Thymus (tissue), 11 donors: ENCODE measurements around the gene SLITRK6. TPM values are rescaled to one million over a fixed set of nuclear protein-coding genes. Genes with fewer than 3 reads are reported as not detected.
A peak's percentile ranks its signal among the peaks of the same experiment; 100 is the strongest.

Source experiments
- DNase-seq, 9 donors: peaks; one replicate each; pipeline ENCODE4 v3.0.0-alpha.2; 2013; ENCODE audit warnings: low spot score in 9 of 9, low read depth in 6 of 9, missing footprints in 1 of 9
- H3K27ac ChIP-seq, 2 donors: one replicate each; pipeline ENCODE4 v1.5.1; 2013; ENCODE audit warnings: control low read depth in 1 of 2, low read depth in 1 of 2, low read length in 1 of 2, mild to moderate bottlenecking in 1 of 2, moderate library complexity in 1 of 2
- H3K27me3 ChIP-seq, 2 donors: one replicate each; pipeline ENCODE4 v1.5.1; 2013; ENCODE audit warnings: low read length in 1 of 2; ENCODE audit not compliant: control insufficient read depth in 2 of 2, insufficient read depth in 1 of 2
- H3K36me3 ChIP-seq, 2 donors: one replicate each; pipeline ENCODE4 v1.5.1; 2013; ENCODE audit warnings: low read length in 1 of 2, mild to moderate bottlenecking in 1 of 2, moderate library complexity in 1 of 2; ENCODE audit not compliant: control insufficient read depth in 2 of 2, insufficient read depth in 2 of 2
- H3K4me1 ChIP-seq, 2 donors: one replicate each; pipeline ENCODE4 v1.5.1; 2013; ENCODE audit warnings: low read length in 2 of 2; ENCODE audit not compliant: control insufficient read depth in 2 of 2, insufficient read depth in 2 of 2
- H3K4me3 ChIP-seq, 2 donors: one replicate each; pipeline ENCODE4 v1.5.1; 2013; ENCODE audit warnings: low read length in 2 of 2, control low read depth in 1 of 2, mild to moderate bottlenecking in 1 of 2
- H3K9me3 ChIP-seq, 2 donors: one replicate each; pipeline ENCODE4 v1.5.1; 2013; ENCODE audit warnings: low read length in 1 of 2, mild to moderate bottlenecking in 1 of 2; ENCODE audit not compliant: control insufficient read depth in 2 of 2, insufficient read depth in 1 of 2
- WGBS: extraction: QIAGEN DNeasy Blood & Tissue Kit; methylation state at CpG from one replicate; pipeline ENCODE4 v1.1.7; 2013; 5-methylcytosine and 5-hydroxymethylcytosine counted together
- polyA plus RNA-seq: library from polyadenylated mRNA; stranded (reverse); fragments of 200-250 nt; gene quantifications from one replicate; pipeline ENCODE4 v1.2.3, GENCODE V29; 2013
- total RNA-seq: library from RNA; stranded (reverse); fragments of 120-200 nt; gene quantifications from one replicate; pipeline ENCODE4 v1.2.4, GENCODE V29; 2013
- donor health status: healthy.

SLITRK6 gene
- total and polyA plus RNA-seq, 2 donors = 0.11 to 1.2 TPM

DNA sequence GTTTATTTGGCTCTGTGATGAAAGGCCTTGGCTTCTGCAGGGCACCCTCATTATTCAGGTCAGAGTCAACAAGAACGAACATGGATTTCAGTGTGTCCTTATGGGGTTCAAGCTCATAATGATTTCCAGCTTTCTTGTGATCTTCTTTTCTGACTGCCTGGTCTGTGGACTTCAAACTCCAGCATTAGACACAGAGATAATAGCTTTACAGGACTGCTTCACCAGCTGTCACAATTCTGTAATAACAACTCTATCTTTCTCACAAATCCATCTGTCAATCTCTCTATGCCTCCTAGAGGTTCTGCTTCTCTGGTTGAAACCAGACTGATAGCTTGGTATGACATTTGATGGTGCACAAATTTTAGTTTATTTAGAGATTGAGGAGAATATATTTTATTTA is 13.1 kb upstream of the SLITRK6 start:
- H3K27ac ChIP-seq = no peak overlapping the region
- H3K9me3 ChIP-seq = no peaks in the 10 kb centered on the region
- no peaks in the 10 kb centered on the region for H3K36me3 ChIP-seq
- H3K4me3 ChIP-seq = no peak overlapping the region
- no peak for DNase-seq
- no peaks in the 10 kb centered on the region for H3K4me1 ChIP-seq
- no peaks in the 10 kb centered on the region for H3K27me3 ChIP-seq
- 93% methylated on average over 1 of the region's 1 CpG for WGBS

DNA sequence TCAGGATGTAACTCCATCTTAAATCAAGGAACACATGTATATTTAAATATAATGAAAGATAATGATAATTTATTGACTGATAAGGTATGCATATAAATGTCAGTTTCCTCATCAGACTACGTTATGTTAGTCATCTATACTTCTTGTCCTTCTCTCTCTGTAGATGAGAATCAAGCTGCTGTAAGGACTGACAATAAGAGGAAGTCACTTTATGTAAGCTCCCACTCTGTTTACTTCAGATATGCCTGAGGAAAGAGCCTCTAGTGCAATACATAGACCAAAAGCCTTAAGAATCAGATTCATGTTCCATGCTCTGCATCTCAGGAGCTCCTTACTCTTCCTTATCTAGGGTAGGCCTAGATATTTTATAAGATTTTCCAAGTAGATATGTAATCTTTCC is 9.6 kb upstream of the SLITRK6 start:
- Histone ChIP-seq H3K36me3 (no peaks in the 10 kb centered on the region), H3K4me3 (no peak overlapping the region), H3K9me3 (no peaks in the 10 kb centered on the region), H3K27ac (no peak overlapping the region), H3K27me3 (no peaks in the 10 kb centered on the region), H3K4me1 (no peaks in the 10 kb centered on the region)
- DNase-seq = no peak
- WGBS = 52% methylated on average over 1 of the region's 1 CpG

DNA sequence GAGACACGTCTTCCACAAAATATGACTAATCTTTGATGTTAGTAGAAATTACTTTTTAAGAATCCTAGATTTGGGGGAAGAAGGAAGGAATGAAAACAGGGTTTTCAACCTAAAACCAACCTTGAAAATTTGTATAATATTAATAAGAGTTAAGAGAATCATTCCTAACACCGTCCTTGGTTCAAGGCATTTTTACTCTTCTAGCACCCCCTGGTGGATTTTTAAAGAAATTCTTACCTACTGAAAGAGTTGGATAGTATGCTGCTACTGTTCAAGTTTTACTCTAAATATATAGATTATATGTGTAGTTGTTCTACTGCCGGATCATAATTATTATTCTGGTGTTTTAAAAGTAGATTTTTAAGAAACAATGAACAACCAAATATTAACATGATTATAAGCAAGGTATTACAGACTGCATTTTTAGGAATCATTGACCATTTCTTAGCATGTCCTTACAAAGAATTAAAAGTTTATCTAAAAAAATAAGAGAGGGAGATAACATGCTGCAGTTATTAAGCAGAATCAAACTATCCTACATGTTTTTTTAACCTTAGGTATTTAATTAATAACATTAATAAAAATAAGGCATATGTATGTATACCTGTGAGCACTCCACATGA is 7.4 kb upstream of the SLITRK6 start:
- WGBS = 43% methylated on average over 3 of the region's 3 CpGs
- Histone ChIP-seq H3K27me3 (no peaks in the 10 kb centered on the region), H3K36me3 (no peaks in the 10 kb centered on the region), H3K9me3 (no peaks in the 10 kb centered on the region), H3K4me1 (no peaks in the 10 kb centered on the region), H3K27ac (no peak overlapping the region), H3K4me3 (no peak overlapping the region)
- DNase-seq = peak in 8 of 9 donors; percentile 5 to 56 (median 19)

DNA sequence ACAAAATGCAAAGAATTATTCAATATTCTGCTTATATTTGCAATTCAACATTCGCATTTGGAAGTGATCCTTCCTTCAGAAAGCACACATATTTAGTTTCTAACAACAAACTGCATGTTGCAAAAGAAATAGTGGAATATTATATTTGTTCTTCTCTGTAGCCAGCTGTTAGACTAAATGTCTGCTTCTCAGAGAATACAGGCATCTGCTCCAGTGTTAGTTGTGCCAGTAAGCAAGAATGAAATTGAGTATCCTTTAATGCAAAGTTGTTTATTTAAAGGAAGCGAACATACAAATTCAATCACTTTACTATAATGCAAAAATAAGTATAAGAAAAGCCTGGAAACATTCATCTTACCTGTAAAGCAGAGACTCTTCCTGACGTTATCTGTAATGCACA is 663 bp downstream of the SLITRK6 start:
- no peak overlapping the region for H3K4me3 ChIP-seq
- no peaks in the 10 kb centered on the region for H3K4me1 ChIP-seq
- H3K27ac ChIP-seq = no peak overlapping the region
- WGBS = 92% methylated on average over 3 of the region's 3 CpGs
- H3K27me3 ChIP-seq = no peaks in the 10 kb centered on the region
- no peaks in the 10 kb centered on the region for H3K36me3 ChIP-seq
- DNase-seq = no peak
- H3K9me3 ChIP-seq = no peaks in the 10 kb centered on the region

DNA sequence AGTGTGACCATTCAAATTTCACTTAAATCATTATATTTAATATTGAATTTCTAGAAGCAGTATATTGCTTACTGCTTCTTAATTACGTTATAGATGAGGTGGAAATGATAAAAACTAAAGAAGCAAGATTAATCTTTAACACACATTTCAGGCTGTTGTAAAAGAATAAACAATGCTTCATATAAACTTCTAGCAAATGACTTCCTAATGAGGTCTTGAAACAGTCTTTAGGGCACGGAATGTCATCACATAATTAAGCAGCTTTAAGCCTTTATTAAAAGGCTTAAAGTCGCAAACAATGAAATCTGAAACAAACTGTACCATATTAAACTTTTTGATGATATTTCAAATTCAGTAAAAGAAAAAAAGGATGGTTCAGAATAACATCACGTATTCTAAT is 1.9 kb downstream of the SLITRK6 start:
- Histone ChIP-seq H3K4me3 (no peak overlapping the region), H3K36me3 (no peaks in the 10 kb centered on the region), H3K9me3 (no peaks in the 10 kb centered on the region), H3K27me3 (no peaks in the 10 kb centered on the region), H3K4me1 (no peaks in the 10 kb centered on the region), H3K27ac (no peak overlapping the region)
- no peak for DNase-seq
- WGBS = 94% methylated on average over 4 of the region's 4 CpGs

DNA sequence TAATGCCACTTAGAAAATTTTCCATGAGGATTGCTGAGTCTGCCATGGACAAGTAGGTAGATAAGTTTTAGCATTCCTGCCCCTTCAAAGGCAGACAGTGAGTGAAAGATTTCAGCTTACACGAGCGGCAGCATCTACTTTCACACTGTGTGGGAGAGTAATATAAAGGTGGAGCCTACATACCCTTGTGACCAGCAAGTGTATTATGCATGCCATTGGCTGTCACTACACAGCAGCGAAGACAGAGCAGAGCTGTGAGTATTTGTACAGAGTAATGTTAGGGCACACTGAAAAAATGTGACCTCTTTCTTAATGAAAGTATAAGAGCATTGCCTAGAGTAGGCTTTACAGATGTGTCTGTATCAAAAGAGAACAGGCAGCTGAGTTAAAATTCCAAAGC is 14.0 kb downstream of the SLITRK6 start:
- 93% methylated on average over 3 of the region's 3 CpGs for WGBS
- Histone ChIP-seq H3K27ac (no peak overlapping the region), H3K4me1 (no peaks in the 10 kb centered on the region), H3K36me3 (no peaks in the 10 kb centered on the region), H3K4me3 (no peak overlapping the region), H3K27me3 (no peaks in the 10 kb centered on the region), H3K9me3 (no peaks in the 10 kb centered on the region)
- DNase-seq = no peak

DNA sequence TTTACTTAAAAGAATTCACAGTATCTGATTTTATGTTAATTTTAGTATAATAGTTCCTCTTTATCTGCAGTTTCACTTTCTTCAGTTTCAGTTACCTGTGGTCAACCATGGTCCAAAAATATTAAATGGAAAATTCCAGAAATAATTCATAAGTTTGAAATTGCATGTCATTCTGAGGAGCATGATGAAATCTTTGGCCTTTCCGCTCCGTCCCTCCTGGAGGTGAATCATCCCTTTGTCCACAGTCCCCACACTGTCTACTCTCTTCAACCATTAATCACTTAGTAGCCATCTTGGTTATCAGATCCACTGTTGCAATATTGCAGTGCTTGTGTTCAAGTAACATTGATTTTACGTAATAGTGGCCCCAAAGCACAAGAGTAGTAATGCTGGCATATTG is 26.9 kb downstream of the SLITRK6 start:
- Histone ChIP-seq H3K27me3 (no peaks in the 10 kb centered on the region), H3K4me3 (no peak overlapping the region), H3K27ac (no peak overlapping the region), H3K4me1 (no peaks in the 10 kb centered on the region), H3K36me3 (no peaks in the 10 kb centered on the region), H3K9me3 (no peaks in the 10 kb centered on the region)
- 93% methylated on average over 3 of the region's 3 CpGs for WGBS
- no peak for DNase-seq

DNA sequence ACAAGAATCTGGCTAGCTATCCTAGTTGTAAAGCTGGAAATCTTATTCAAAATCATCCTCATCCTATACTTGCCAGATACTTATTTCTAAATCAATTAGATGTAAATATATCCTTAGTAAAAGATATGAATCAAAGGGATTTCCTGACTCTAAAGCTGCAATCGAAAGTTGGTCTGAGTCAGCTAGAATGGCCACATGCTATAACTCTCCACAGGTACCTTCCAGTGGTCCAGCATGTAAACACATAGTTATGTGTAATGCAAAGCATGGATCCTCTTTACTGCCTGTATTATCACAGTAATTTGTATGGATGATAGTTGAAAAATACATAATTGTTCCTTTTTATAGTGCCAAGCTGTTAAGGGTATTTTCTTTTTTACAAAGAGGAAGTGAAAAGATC is 27.4 kb downstream of the SLITRK6 start:
- H3K4me1 ChIP-seq = no peaks in the 10 kb centered on the region
- H3K36me3 ChIP-seq = no peaks in the 10 kb centered on the region
- no peak overlapping the region for H3K4me3 ChIP-seq
- no peak for DNase-seq
- H3K27me3 ChIP-seq = no peaks in the 10 kb centered on the region
- no peaks in the 10 kb centered on the region for H3K9me3 ChIP-seq
- H3K27ac ChIP-seq = no peak overlapping the region
- 54% methylated on average over 1 of the region's 1 CpG for WGBS

DNA sequence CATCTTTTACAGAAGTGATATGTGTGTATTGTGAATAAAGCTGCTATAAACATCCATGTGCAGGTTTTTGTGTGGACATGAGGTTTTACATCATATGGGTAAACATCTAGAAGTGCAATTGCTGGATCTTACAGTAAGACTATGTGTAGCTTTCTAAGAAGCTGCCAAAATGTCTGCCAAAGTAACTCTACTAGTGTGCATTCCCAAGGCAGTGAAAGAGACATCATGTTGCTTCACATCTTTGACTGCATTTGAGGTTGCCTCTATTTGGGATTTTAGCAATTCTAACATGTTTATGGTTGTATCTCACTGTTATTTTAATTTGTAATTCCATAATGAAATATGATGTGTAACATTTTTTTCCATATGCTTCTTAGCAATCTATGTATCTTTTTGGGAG is 30.3 kb downstream of the SLITRK6 start:
- no peak for DNase-seq
- no peaks in the 10 kb centered on the region for H3K9me3 ChIP-seq
- H3K27me3 ChIP-seq = no peaks in the 10 kb centered on the region
- no peak overlapping the region for H3K27ac ChIP-seq
- no peak overlapping the region for H3K4me3 ChIP-seq
- H3K36me3 ChIP-seq = no peaks in the 10 kb centered on the region
- no peaks in the 10 kb centered on the region for H3K4me1 ChIP-seq

DNA sequence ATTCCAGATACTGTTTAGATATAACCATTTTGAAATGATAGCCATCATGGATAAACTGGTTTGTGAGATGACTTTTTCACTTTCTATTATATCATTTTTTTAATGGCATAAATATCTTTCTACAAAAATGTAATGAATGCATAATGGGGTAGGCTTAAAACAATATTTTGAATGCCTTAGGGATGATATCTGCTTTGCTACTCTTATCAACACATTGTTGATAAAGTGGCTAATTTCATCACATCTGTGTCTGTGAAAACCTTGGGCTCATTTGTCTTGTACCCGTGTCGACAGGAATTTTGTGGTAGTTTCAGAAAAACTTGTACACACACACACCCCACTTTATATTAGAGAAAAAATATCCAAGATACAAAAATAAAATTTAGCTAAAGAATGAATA is 44.1 kb downstream of the SLITRK6 start:
- H3K4me3 ChIP-seq = no peak overlapping the region
- WGBS = 97% methylated on average over 2 of the region's 2 CpGs
- H3K4me1 ChIP-seq = no peaks in the 10 kb centered on the region
- no peaks in the 10 kb centered on the region for H3K36me3 ChIP-seq
- H3K27ac ChIP-seq = no peak overlapping the region
- DNase-seq = no peak
- no peaks in the 10 kb centered on the region for H3K9me3 ChIP-seq
- H3K27me3 ChIP-seq = no peaks in the 10 kb centered on the region
